DOHH2 (cell line): ENCODE results near the gene PDE9A.

Experiments
- H3F3A ChIP-seq: fragments of 200-600 bp; sonication (generic), shearing (Covaris generic); 2 replicates; pipeline ENCODE4 v1.6.0; 2016; ENCODE audit warnings: antibody characterized with exemption, mild to moderate bottlenecking; ENCODE audit not compliant: control insufficient read depth, insufficient read depth
- H3K27ac ChIP-seq: fragments of 200-600 bp; sonication (generic); 2 replicates; pipeline ENCODE4 v1.5.1; 2014; ENCODE audit warnings: low read depth, mild to moderate bottlenecking, low read length, moderate library complexity
- H3K27me3 ChIP-seq: fragments of 200-600 bp; sonication (generic); 2 replicates; pipeline ENCODE4 v1.6.1; 2014; ENCODE audit warnings: mild to moderate bottlenecking, low read length, mixed read lengths; ENCODE audit not compliant: control insufficient read depth
- H3K36me3 ChIP-seq: fragments of 200-600 bp; sonication (generic); 2 replicates; pipeline ENCODE4 v1.6.1; 2014; ENCODE audit warnings: mild to moderate bottlenecking, low read length, moderate library complexity, mixed read lengths; ENCODE audit not compliant: control insufficient read depth
- H3K4me1 ChIP-seq: fragments of 200-600 bp; sonication (generic); 2 replicates; pipeline ENCODE4 v1.6.1; 2014; ENCODE audit warnings: mild to moderate bottlenecking, low read length, mixed read lengths; ENCODE audit not compliant: control insufficient read depth
- H3K4me2 ChIP-seq: fragments of 200-600 bp; sonication (generic); 2 replicates; pipeline ENCODE4 v1.6.0; 2014; ENCODE audit warnings: mild to moderate bottlenecking, low read length, moderate library complexity
- H3K4me3 ChIP-seq: fragments of 200-600 bp; sonication (generic); 2 replicates; pipeline ENCODE4 v1.5.1; 2014; ENCODE audit warnings: mild to moderate bottlenecking, low read length, mixed read lengths
- H3K79me2 ChIP-seq: fragments of 200-600 bp; sonication (generic); 2 replicates; pipeline ENCODE4 v1.6.1; 2014; ENCODE audit warnings: mild to moderate bottlenecking, low read length, mixed read lengths; ENCODE audit not compliant: control insufficient read depth
- H3K9me2 ChIP-seq: fragments of 200-600 bp; sonication (generic); replicated peaks from 2 replicates; pipeline ENCODE4 v1.6.1; 2014; ENCODE audit warnings: mild to moderate bottlenecking, low read length, mixed read lengths; ENCODE audit not compliant: control insufficient read depth
- H3K9me3 ChIP-seq: fragments of 200-600 bp; sonication (generic); 2 replicates; pipeline ENCODE4 v1.6.1; 2014; ENCODE audit warnings: antibody characterized with exemption, low read length, mixed read lengths; ENCODE audit not compliant: control insufficient read depth, insufficient read depth
- H4K20me1 ChIP-seq: fragments of 200-600 bp; sonication (generic); 2 replicates; pipeline ENCODE4 v1.6.0; 2014; ENCODE audit warnings: low read depth, mild to moderate bottlenecking, antibody characterized with exemption, low read length, moderate library complexity; ENCODE audit not compliant: control insufficient read depth, insufficient read depth
- EZH2phosphoT487 ChIP-seq: fragments of 200-600 bp; sonication (generic); IDR thresholded peaks from 2 replicates; pipeline ENCODE4 v1.6.1; 2017; ENCODE audit warnings: borderline replicate concordance, mild to moderate bottlenecking, antibody characterized with exemption, low read length, moderate library complexity, mixed read lengths
- TF ChIP-seq, protein P1 (sequence below): fragments of 200-600 bp; sonication (generic); IDR thresholded peaks from one replicate; pipeline ENCODE4 v1.5.1; 2014; ENCODE audit warnings: antibody characterized with exemption, mild to moderate bottlenecking, low read depth, low read length; ENCODE audit not compliant: poor library complexity, severe bottlenecking

PDE9A gene

DNA sequence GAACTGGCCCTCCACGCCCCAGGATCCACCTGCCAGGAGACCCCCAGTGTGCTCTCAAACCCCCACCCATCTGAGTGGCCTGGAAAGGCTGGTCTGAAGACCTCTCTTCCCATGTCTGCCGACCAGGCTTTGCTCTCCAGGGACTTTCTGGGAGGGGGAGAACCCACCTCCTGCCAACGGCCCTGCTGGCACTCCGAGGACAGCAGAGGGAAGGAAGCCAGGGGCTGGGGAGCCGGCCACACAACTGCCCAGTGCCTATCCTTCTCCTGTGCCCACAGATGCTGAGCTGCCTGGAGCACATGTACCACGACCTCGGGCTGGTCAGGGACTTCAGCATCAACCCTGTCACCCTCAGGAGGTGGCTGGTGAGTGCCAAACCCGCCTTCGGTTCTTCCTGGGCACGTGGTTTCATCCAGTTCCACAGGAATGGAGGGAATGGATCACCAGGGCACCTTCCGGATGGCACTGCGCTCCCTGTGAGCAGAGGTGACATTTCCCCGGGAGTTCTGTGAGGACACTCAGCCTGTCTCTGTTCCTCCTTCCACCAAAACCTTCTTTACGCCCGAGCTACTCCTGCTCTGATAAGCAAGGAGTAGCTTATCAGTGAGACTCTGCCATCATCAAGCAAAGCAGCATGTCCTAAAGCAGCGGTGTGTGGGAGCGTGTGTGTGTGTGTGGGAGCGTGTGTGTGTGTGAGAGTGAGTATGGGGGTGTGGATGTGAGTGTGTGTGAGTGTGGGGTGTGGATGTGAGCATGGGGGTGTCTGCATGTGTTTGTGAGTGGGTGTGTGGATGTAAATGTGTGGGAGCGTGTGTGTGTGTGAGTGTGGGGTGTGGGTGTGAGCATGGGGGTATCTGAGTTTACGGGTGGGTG, 105.5 kb downstream of the PDE9A start:
- H3K9me2 ChIP-seq, result no peaks in the 10 kb centered on the region
- no peaks in the 10 kb centered on the region for H3K36me3 ChIP-seq
- H3K27me3 ChIP-seq, result no peaks in the 10 kb centered on the region
- no peak overlapping the region for H3K4me3 ChIP-seq
- H3K9me3 ChIP-seq, result no peaks in the 10 kb centered on the region
- TF ChIP-seq, protein P1, sequence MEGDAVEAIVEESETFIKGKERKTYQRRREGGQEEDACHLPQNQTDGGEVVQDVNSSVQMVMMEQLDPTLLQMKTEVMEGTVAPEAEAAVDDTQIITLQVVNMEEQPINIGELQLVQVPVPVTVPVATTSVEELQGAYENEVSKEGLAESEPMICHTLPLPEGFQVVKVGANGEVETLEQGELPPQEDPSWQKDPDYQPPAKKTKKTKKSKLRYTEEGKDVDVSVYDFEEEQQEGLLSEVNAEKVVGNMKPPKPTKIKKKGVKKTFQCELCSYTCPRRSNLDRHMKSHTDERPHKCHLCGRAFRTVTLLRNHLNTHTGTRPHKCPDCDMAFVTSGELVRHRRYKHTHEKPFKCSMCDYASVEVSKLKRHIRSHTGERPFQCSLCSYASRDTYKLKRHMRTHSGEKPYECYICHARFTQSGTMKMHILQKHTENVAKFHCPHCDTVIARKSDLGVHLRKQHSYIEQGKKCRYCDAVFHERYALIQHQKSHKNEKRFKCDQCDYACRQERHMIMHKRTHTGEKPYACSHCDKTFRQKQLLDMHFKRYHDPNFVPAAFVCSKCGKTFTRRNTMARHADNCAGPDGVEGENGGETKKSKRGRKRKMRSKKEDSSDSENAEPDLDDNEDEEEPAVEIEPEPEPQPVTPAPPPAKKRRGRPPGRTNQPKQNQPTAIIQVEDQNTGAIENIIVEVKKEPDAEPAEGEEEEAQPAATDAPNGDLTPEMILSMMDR, result no peak
- no peak for TF ChIP-seq EZH2phosphoT487
- no peak overlapping the region for H3K4me2 ChIP-seq
- no peaks in the 10 kb centered on the region for H3F3A ChIP-seq
- no peaks in the 10 kb centered on the region for H3K79me2 ChIP-seq
- no peak overlapping the region for H3K27ac ChIP-seq
- H4K20me1 ChIP-seq, result no peaks in the 10 kb centered on the region
- no peaks in the 10 kb centered on the region for H3K4me1 ChIP-seq

DNA sequence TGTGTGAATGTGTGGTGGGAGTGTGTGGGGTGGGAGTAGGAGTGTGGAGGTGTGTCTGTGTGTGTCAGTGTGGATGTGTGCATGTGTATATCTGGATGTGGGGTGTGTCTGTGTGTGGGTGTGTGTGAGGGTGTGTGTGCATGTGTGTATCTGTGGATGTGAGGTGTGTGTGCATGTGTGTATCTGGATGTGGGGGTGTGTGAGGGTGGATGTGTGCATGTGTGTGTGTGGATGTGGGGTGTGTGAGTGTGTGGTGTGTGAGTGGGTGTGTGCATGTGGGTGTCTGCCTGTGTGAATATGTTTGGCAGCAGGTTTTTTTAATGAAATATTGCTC, 106.1 kb downstream of the PDE9A start:
- Histone ChIP-seq H3K4me3 (no peak overlapping the region), H3K27ac (no peak overlapping the region), H3K9me2 (no peaks in the 10 kb centered on the region), H3K36me3 (no peaks in the 10 kb centered on the region), H3K4me2 (no peak overlapping the region), H3K4me1 (no peaks in the 10 kb centered on the region), H3F3A (no peaks in the 10 kb centered on the region), H3K79me2 (no peaks in the 10 kb centered on the region), H4K20me1 (no peaks in the 10 kb centered on the region), H3K9me3 (no peaks in the 10 kb centered on the region), H3K27me3 (no peaks in the 10 kb centered on the region)
- TF ChIP-seq, protein P1, result no peak
- no peak for TF ChIP-seq EZH2phosphoT487

DNA sequence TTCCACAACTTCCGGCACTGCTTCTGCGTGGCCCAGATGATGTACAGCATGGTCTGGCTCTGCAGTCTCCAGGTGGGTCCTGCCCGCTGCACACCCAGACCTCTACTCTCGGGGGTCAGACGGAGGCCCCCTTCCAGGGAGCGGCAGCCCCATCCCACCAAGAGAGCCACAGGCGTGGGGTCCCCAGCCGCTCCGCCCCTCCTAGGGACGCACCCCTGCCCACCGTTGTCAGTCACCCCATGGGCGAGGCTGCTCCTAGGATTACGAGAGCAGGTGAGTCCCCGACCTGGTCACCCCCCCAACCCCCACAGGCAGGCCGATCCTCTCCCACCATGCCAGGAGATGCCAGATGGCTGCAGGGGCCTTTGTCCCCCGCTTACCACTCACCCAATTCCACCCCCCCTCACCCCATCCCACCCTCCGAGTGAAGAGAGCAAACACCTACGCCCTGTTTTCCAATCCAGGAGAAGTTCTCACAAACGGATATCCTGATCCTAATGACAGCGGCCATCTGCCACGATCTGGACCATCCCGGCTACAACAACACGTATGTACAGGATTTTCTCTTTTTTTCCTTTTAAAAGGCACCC, 107.0 kb downstream of the PDE9A start:
- Histone ChIP-seq H3K36me3 (no peaks in the 10 kb centered on the region), H3K4me3 (no peak overlapping the region), H3K4me2 (no peak overlapping the region), H3K4me1 (no peaks in the 10 kb centered on the region), H3K27me3 (no peaks in the 10 kb centered on the region), H3K9me2 (no peaks in the 10 kb centered on the region), H3K27ac (no peak overlapping the region), H3K9me3 (no peaks in the 10 kb centered on the region), H3F3A (no peaks in the 10 kb centered on the region), H4K20me1 (no peaks in the 10 kb centered on the region), H3K79me2 (no peaks in the 10 kb centered on the region)
- TF ChIP-seq EZH2phosphoT487, result no peak
- TF ChIP-seq, protein P1, result no peak
